A673 (cell line): ENCODE data around the gene FEM1A.
"Not testable (repeated sequence)": the region's sequence is repeated elsewhere in the genome, so short reads cannot be mapped to it uniquely, and the experiment has no call there.

ENCODE experiments used
- EZH2 ChIP-seq: fragments of 200-600 bp; sonication (generic); IDR thresholded peaks from 2 replicates; pipeline ENCODE4 v1.6.1; 2017; ENCODE audit warnings: borderline replicate concordance, low read depth, mild to moderate bottlenecking, mixed read lengths, antibody characterized with exemption, low read length; ENCODE audit not compliant: poor library complexity, severe bottlenecking
- TF ChIP-seq, protein P1 (sequence below): fragments of 300-800, 200-600 bp; sonication (generic); conservative IDR thresholded peaks from 2 replicates; pipeline ENCODE4 v1.5.1; 2017; ENCODE audit warnings: low read depth, mild to moderate bottlenecking, antibody characterized with exemption, low read length, moderate library complexity, mixed read lengths

DNA sequence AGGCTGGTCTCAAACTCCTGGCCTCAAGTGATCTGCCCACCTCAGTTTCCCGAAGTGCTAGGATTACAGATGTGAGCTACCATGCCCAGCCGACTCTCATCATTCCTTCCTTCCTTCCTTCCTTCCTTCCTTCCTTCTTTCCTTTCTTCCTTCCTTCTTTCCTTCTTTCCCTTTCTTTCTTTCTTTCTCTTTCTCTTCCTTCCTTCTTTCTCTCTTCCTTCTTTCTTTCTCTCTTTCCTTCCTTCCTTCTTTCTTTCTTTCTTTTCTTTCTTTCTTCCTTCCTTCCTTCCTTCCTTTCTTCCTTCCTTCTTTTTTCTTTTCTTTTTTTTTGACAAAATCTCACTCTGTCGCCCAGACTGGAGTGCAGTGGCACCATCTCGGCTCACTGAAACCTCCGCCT lies 13.4 kb upstream of the FEM1A start:
- TF ChIP-seq, protein P1, sequence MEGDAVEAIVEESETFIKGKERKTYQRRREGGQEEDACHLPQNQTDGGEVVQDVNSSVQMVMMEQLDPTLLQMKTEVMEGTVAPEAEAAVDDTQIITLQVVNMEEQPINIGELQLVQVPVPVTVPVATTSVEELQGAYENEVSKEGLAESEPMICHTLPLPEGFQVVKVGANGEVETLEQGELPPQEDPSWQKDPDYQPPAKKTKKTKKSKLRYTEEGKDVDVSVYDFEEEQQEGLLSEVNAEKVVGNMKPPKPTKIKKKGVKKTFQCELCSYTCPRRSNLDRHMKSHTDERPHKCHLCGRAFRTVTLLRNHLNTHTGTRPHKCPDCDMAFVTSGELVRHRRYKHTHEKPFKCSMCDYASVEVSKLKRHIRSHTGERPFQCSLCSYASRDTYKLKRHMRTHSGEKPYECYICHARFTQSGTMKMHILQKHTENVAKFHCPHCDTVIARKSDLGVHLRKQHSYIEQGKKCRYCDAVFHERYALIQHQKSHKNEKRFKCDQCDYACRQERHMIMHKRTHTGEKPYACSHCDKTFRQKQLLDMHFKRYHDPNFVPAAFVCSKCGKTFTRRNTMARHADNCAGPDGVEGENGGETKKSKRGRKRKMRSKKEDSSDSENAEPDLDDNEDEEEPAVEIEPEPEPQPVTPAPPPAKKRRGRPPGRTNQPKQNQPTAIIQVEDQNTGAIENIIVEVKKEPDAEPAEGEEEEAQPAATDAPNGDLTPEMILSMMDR: not testable (repeated sequence)
- TF ChIP-seq EZH2: not testable (repeated sequence)
